ENCODE measurements around the gene TMEM132D. TPM values are rescaled to one million over a fixed set of nuclear protein-coding genes. Genes with fewer than 3 reads are reported as not detected.

Gene TMEM132D
- total RNA-seq, 1 experiment from 2014 or later, result 0.03 TPM

GRCh38 chr12:129670256-129670920, 233.4 kb downstream of the TMEM132D start:
- peak; percentile 89 for DNase-seq
- Histone ChIP-seq H3K27me3 (no peaks in the 10 kb centered on the region), H3K9me3 (no peaks in the 10 kb centered on the region), H3K4me3 (no peak overlapping the region), H3K36me3 (no peaks in the 10 kb centered on the region)

GRCh38 chr12:129665414-129665813, 238.4 kb downstream of the TMEM132D start:
- Histone ChIP-seq H3K4me3 (no peak overlapping the region), H3K9me3 (no peaks in the 10 kb centered on the region), H3K36me3 (no peaks in the 10 kb centered on the region), H3K27me3 (no peaks in the 10 kb centered on the region)
- DNase-seq, result no peak

- no peak for DNase-seq
Measured at GRCh38 chr12:129662234-129662633, 241.6 kb downstream of the TMEM132D start.

GRCh38 chr12:129660946-129661345, 242.9 kb downstream of the TMEM132D start:
- no peaks in the 10 kb centered on the region for H3K36me3 ChIP-seq
- no peaks in the 10 kb centered on the region for H3K9me3 ChIP-seq
- no peak for DNase-seq
- no peak overlapping the region for H3K4me3 ChIP-seq
- no peaks in the 10 kb centered on the region for H3K27me3 ChIP-seq

More at GRCh38 chr12:129662234-129662633, 241.6 kb downstream of the TMEM132D start:
- H3K4me3 ChIP-seq, result no peak overlapping the region
- no peaks in the 10 kb centered on the region for H3K36me3 ChIP-seq
- H3K9me3 ChIP-seq, result no peaks in the 10 kb centered on the region
- H3K27me3 ChIP-seq, result no peaks in the 10 kb centered on the region

- peak; percentile 89 for DNase-seq
- H3K27me3 ChIP-seq, result no peaks in the 10 kb centered on the region
- no peaks in the 10 kb centered on the region for H3K9me3 ChIP-seq
- H3K4me3 ChIP-seq, result no peak overlapping the region
- no peaks in the 10 kb centered on the region for H3K36me3 ChIP-seq
Measured at GRCh38 chr12:129659961-129660622, 243.7 kb downstream of the TMEM132D start.

GRCh38 chr12:129657179-129657578, 246.6 kb downstream of the TMEM132D start:
- Histone ChIP-seq H3K4me3 (no peak overlapping the region), H3K27me3 (no peaks in the 10 kb centered on the region), H3K36me3 (no peaks in the 10 kb centered on the region), H3K9me3 (0 out of 2 replicates have a peak, but pooled peaks cover 3% of the 10 kb centered on the region)
- DNase-seq, result no peak

- H3K4me3 ChIP-seq, result no peak overlapping the region
- 0 out of 2 replicates have a peak, but pooled peaks cover 3% of the 10 kb centered on the region for H3K27me3 ChIP-seq
- 0 out of 2 replicates have a peak, but pooled peaks cover 3% of the 10 kb centered on the region for H3K9me3 ChIP-seq
- DNase-seq, result no peak
- no peaks in the 10 kb centered on the region for H3K36me3 ChIP-seq
Measured at GRCh38 chr12:129651951-129652350, 251.9 kb downstream of the TMEM132D start.

GRCh38 chr12:129641926-129642325, 261.9 kb downstream of the TMEM132D start:
- H3K36me3 ChIP-seq, result no peaks in the 10 kb centered on the region
- no peaks in the 10 kb centered on the region for H3K27me3 ChIP-seq
- H3K9me3 ChIP-seq, result no peaks in the 10 kb centered on the region
- DNase-seq, result no peak
- H3K4me3 ChIP-seq, result no peak overlapping the region

- no peaks in the 10 kb centered on the region for H3K27me3 ChIP-seq
- DNase-seq, result no peak
- H3K9me3 ChIP-seq, result no peaks in the 10 kb centered on the region
- no peaks in the 10 kb centered on the region for H3K36me3 ChIP-seq
- H3K4me3 ChIP-seq, result no peak overlapping the region
Measured at GRCh38 chr12:129635021-129635685, 268.7 kb downstream of the TMEM132D start.

GRCh38 chr12:129631316-129631715, 272.5 kb downstream of the TMEM132D start:
- DNase-seq, result no peak
- no peaks in the 10 kb centered on the region for H3K27me3 ChIP-seq
- H3K9me3 ChIP-seq, result no peaks in the 10 kb centered on the region
- H3K36me3 ChIP-seq, result no peaks in the 10 kb centered on the region
- H3K4me3 ChIP-seq, result no peak overlapping the region

- Histone ChIP-seq H3K36me3 (no peaks in the 10 kb centered on the region), H3K27me3 (no peaks in the 10 kb centered on the region), H3K4me3 (no peak overlapping the region), H3K9me3 (no peaks in the 10 kb centered on the region)
- DNase-seq, result no peak
Measured at GRCh38 chr12:129629901-129630300, 273.9 kb downstream of the TMEM132D start.

- no peak for DNase-seq
- H3K27me3 ChIP-seq, result no peaks in the 10 kb centered on the region
- no peaks in the 10 kb centered on the region for H3K36me3 ChIP-seq
- H3K4me3 ChIP-seq, result no peak overlapping the region
- H3K9me3 ChIP-seq, result no peaks in the 10 kb centered on the region
Measured at GRCh38 chr12:129622566-129622965, 281.3 kb downstream of the TMEM132D start.

GRCh38 chr12:129619271-129619670, 284.6 kb downstream of the TMEM132D start:
- no peak for DNase-seq
- Histone ChIP-seq H3K27me3 (no peaks in the 10 kb centered on the region), H3K9me3 (no peaks in the 10 kb centered on the region), H3K4me3 (no peak overlapping the region), H3K36me3 (no peaks in the 10 kb centered on the region)

- Histone ChIP-seq H3K27me3 (no peaks in the 10 kb centered on the region), H3K9me3 (no peaks in the 10 kb centered on the region), H3K4me3 (no peak overlapping the region), H3K36me3 (no peaks in the 10 kb centered on the region)
- DNase-seq, result no peak
Measured at GRCh38 chr12:129617849-129618248, 286.0 kb downstream of the TMEM132D start.

- Histone ChIP-seq H3K4me3 (no peak overlapping the region), H3K36me3 (no peaks in the 10 kb centered on the region), H3K9me3 (no peaks in the 10 kb centered on the region), H3K27me3 (no peaks in the 10 kb centered on the region)
- no peak for DNase-seq
Measured at GRCh38 chr12:129615001-129615400, 288.8 kb downstream of the TMEM132D start.

- Histone ChIP-seq H3K9me3 (no peaks in the 10 kb centered on the region), H3K27me3 (no peaks in the 10 kb centered on the region), H3K4me3 (no peak overlapping the region), H3K36me3 (no peaks in the 10 kb centered on the region)
- peak; percentile 15 for DNase-seq
Measured at GRCh38 chr12:129614221-129614885, 289.5 kb downstream of the TMEM132D start.

- H3K9me3 ChIP-seq, result no peaks in the 10 kb centered on the region
- DNase-seq, result no peak
- H3K36me3 ChIP-seq, result no peaks in the 10 kb centered on the region
- no peaks in the 10 kb centered on the region for H3K27me3 ChIP-seq
- H3K4me3 ChIP-seq, result no peak overlapping the region
Measured at GRCh38 chr12:129613314-129613713, 290.5 kb downstream of the TMEM132D start.

Data from MG63 (cell line).